ENCODE data around the gene SCO2. TPM values are rescaled to one million over a fixed set of nuclear protein-coding genes. Genes with fewer than 3 reads are reported as not detected.

The SCO2 gene
- total and polyA plus RNA-seq, 2 of the 13 experiments (the other 11 are each of a cell fraction or from before 2014, with no cell fraction given), result 0.32 to 3.7 TPM

GRCh38 chr22:50529897-50530579, 4.6 kb upstream of the SCO2 start, which contains the start of gene TYMP (continued):
- TF ChIP-seq ZNF281 (CRISPR knock-in tag; IDR thresholded peaks at IDR 0.05; ENCODE audit: borderline replicate concordance) (no peak), YY1 (IDR thresholded peaks at IDR 0.05; ENCODE audit: insufficient read depth, insufficient replicate concordance, low read depth, low read length) (no peak), FLYWCH1 (CRISPR knock-in tag; IDR thresholded peaks at IDR 0.05) (no peak), LCORL (IDR thresholded peaks at IDR 0.05) (no peak), LCORL (CRISPR knock-in tag; IDR thresholded peaks at IDR 0.05) (peak; percentile 61; the same call in 1 of the 2 replicates), TERF1 (CRISPR knock-in tag; IDR thresholded peaks at IDR 0.05) (no peak), TARDBP (CRISPR knock-in tag; IDR thresholded peaks at IDR 0.05) (peak; percentile 15; the same call in 1 of the 2 replicates), ZIK1 (CRISPR knock-in tag; IDR thresholded peaks at IDR 0.05; ENCODE audit: borderline replicate concordance, low read depth) (no peak), BRD4 (CRISPR knock-in tag; IDR thresholded peaks at IDR 0.05) (peak; percentile 92), ZNF335 (CRISPR knock-in tag; IDR thresholded peaks at IDR 0.05) (no peak), GMEB2 (CRISPR knock-in tag; IDR thresholded peaks at IDR 0.05; ENCODE audit: low read depth) (0 out of 2 replicates have a peak, but pooled peaks have one; percentile 15), ZNF446 (CRISPR knock-in tag; IDR thresholded peaks at IDR 0.05) (peak; percentile 24; the same call in 1 of the 2 replicates), NKX3-1 (CRISPR knock-in tag; IDR thresholded peaks at IDR 0.05) (0 out of 2 replicates have a peak, but pooled peaks have one; percentile 78)
- TF ChIP-seq, protein P1, sequence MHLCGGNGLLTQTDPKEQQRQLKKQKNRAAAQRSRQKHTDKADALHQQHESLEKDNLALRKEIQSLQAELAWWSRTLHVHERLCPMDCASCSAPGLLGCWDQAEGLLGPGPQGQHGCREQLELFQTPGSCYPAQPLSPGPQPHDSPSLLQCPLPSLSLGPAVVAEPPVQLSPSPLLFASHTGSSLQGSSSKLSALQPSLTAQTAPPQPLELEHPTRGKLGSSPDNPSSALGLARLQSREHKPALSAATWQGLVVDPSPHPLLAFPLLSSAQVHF (CRISPR knock-in tag; IDR thresholded peaks at IDR 0.05), result no peak; the same call in 1 of the 2 replicates
- TF ChIP-seq, protein P2, sequence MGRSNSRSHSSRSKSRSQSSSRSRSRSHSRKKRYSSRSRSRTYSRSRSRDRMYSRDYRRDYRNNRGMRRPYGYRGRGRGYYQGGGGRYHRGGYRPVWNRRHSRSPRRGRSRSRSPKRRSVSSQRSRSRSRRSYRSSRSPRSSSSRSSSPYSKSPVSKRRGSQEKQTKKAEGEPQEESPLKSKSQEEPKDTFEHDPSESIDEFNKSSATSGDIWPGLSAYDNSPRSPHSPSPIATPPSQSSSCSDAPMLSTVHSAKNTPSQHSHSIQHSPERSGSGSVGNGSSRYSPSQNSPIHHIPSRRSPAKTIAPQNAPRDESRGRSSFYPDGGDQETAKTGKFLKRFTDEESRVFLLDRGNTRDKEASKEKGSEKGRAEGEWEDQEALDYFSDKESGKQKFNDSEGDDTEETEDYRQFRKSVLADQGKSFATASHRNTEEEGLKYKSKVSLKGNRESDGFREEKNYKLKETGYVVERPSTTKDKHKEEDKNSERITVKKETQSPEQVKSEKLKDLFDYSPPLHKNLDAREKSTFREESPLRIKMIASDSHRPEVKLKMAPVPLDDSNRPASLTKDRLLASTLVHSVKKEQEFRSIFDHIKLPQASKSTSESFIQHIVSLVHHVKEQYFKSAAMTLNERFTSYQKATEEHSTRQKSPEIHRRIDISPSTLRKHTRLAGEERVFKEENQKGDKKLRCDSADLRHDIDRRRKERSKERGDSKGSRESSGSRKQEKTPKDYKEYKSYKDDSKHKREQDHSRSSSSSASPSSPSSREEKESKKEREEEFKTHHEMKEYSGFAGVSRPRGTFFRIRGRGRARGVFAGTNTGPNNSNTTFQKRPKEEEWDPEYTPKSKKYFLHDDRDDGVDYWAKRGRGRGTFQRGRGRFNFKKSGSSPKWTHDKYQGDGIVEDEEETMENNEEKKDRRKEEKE (IDR thresholded peaks at IDR 0.05), result no peak
- TF ChIP-seq, protein P3, sequence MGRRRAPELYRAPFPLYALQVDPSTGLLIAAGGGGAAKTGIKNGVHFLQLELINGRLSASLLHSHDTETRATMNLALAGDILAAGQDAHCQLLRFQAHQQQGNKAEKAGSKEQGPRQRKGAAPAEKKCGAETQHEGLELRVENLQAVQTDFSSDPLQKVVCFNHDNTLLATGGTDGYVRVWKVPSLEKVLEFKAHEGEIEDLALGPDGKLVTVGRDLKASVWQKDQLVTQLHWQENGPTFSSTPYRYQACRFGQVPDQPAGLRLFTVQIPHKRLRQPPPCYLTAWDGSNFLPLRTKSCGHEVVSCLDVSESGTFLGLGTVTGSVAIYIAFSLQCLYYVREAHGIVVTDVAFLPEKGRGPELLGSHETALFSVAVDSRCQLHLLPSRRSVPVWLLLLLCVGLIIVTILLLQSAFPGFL (CRISPR knock-in tag; IDR thresholded peaks at IDR 0.05), result peak; percentile 83; the same call in 1 of the 2 replicates
- TF ChIP-seq, protein P4, sequence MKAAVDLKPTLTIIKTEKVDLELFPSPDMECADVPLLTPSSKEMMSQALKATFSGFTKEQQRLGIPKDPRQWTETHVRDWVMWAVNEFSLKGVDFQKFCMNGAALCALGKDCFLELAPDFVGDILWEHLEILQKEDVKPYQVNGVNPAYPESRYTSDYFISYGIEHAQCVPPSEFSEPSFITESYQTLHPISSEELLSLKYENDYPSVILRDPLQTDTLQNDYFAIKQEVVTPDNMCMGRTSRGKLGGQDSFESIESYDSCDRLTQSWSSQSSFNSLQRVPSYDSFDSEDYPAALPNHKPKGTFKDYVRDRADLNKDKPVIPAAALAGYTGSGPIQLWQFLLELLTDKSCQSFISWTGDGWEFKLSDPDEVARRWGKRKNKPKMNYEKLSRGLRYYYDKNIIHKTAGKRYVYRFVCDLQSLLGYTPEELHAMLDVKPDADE (CRISPR knock-in tag; IDR thresholded peaks at IDR 0.05), result no peak; the same call in 1 of the 2 replicates

Measured in HepG2 (cell line).